H1 (cell line): ENCODE measurements around the gene CHD2. TPM values are rescaled to one million over a fixed set of nuclear protein-coding genes. Genes with fewer than 3 reads are reported as not detected.

Source experiments
- CTCF ChIA-PET: fragments of 300-600 bp; sonication (Branson Sonifier 250); formaldehyde crosslinking; loops from one replicate; lab custom pipeline; 2021; ENCODE audit not compliant: partially characterized antibody; lab: Charles Lee
- POLR2A ChIA-PET: fragments of 300-600 bp; sonication (Branson Sonifier 250); formaldehyde crosslinking; loops from one replicate; lab custom pipeline; 2021; ENCODE audit warnings: inconsistent platforms; ENCODE audit not compliant: partially characterized antibody; lab: Charles Lee
- DNase-seq, 2 experiments: peaks; one replicate each; pipeline versions ENCODE4 v3.0.0 to v3.0.0-alpha.2; 2010 to 2022; ENCODE audit warnings: low spot score in 2 of 2, low read depth in 1 of 2, mixed read lengths in 1 of 2
- FAIRE-seq: peaks from 2 replicates; lab custom pipeline; 2011; peaks lifted over from hg19 to GRCh38; lab: Jason Lieb, UNC
- H2AFZ ChIP-seq: 2 replicates; pipeline ENCODE4 v1.8.1; 2012; ENCODE audit warnings: low read length, inconsistent platforms
- H2AK5ac ChIP-seq: 2 replicates; pipeline ENCODE4 v1.6.1; 2013; ENCODE audit warnings: low read depth, low read length
- H2BK120ac ChIP-seq: replicated peaks from 2 replicates; pipeline ENCODE3; 2013; ENCODE audit warnings: low read depth, low read length, inconsistent platforms
- H2BK12ac ChIP-seq: 2 replicates; pipeline ENCODE4 v1.6.1; 2013; ENCODE audit warnings: low read depth, low read length
- H2BK15ac ChIP-seq: 2 replicates; pipeline ENCODE4 v1.6.1; 2013; ENCODE audit warnings: low read length
- H2BK20ac ChIP-seq: 2 replicates; pipeline ENCODE4 v1.6.1; 2013; ENCODE audit warnings: low read length
- H2BK5ac ChIP-seq: 2 replicates; pipeline ENCODE4 v1.6.1; 2013; ENCODE audit warnings: low read depth, low read length
- H3K14ac ChIP-seq: 2 replicates; pipeline ENCODE4 v1.6.1; 2013; ENCODE audit warnings: inconsistent platforms; ENCODE audit not compliant: insufficient read length
- H3K18ac ChIP-seq: 2 replicates; pipeline ENCODE4 v1.6.1; 2013; ENCODE audit warnings: low read length; ENCODE audit errors: extremely low read depth
- H3K23ac ChIP-seq: 2 replicates; pipeline ENCODE4 v1.6.1; 2013; ENCODE audit warnings: inconsistent platforms; ENCODE audit not compliant: insufficient read length
- H3K23me2 ChIP-seq: 2 replicates; pipeline ENCODE4 v1.6.1; 2013; ENCODE audit warnings: low read depth, low read length
- H3K27ac ChIP-seq: 2 replicates; pipeline ENCODE4 v1.6.1; 2011; ENCODE audit warnings: low read depth, low read length, inconsistent platforms
- H3K27me3 ChIP-seq, 4 experiments: replicated peaks in 1 of 4; 1 replicate in 1 of 4; 2 replicates in 3 of 4; pipeline versions ENCODE4 v1.6.1 to v1.8.1; 2011 to 2013; ENCODE audit warnings: low read length in 3 of 4, mild to moderate bottlenecking in 3 of 4, inconsistent platforms in 2 of 4, mixed read lengths in 2 of 4, moderate library complexity in 1 of 4; ENCODE audit not compliant: control insufficient read depth in 3 of 4, insufficient read depth in 3 of 4; ENCODE audit errors: extremely low read depth in 1 of 4
- H3K36me3 ChIP-seq, 4 experiments: 2 replicates each; pipeline versions ENCODE4 v1.6.1 to v1.8.1; 2011 to 2013; ENCODE audit warnings: mild to moderate bottlenecking in 4 of 4, low read length in 3 of 4, moderate library complexity in 2 of 4, control low read depth in 1 of 4, inconsistent platforms in 1 of 4; ENCODE audit not compliant: insufficient read depth in 4 of 4, control insufficient read depth in 2 of 4
- H3K4ac ChIP-seq: replicated peaks from 2 replicates; pipeline ENCODE3; 2013; ENCODE audit warnings: low read length, low read depth, mixed read lengths, inconsistent platforms; ENCODE audit not compliant: insufficient read length
- H3K4me1 ChIP-seq, 4 experiments: replicated peaks in 1 of 4; 1 replicate in 1 of 4; 2 replicates in 3 of 4; pipeline versions ENCODE4 v1.6.1 to v1.8.1; 2011 to 2013; ENCODE audit warnings: low read length in 3 of 4, inconsistent platforms in 2 of 4, mixed read lengths in 1 of 4; ENCODE audit not compliant: insufficient read depth in 4 of 4, control insufficient read depth in 3 of 4
- H3K4me2 ChIP-seq, 2 experiments: 2 replicates each; pipeline versions ENCODE4 v1.6.1 to v1.8.1; 2011 to 2013; ENCODE audit warnings: low read depth in 2 of 2, low read length in 2 of 2, control low read depth in 1 of 2, inconsistent platforms in 1 of 2, mild to moderate bottlenecking in 1 of 2; ENCODE audit not compliant: insufficient read depth in 1 of 2
- H3K4me3 ChIP-seq, 4 experiments: fragments of 200-600, 300-600 bp in 1 of 4; sonication (generic), shearing (Covaris generic), sonication (Bioruptor Twin) in 1 of 4; 2 replicates each; pipeline versions ENCODE4 v1.5.1 to v1.8.1; 2011 to 2016; ENCODE audit warnings: low read length in 4 of 4, low read depth in 3 of 4, control low read depth in 2 of 4, inconsistent platforms in 2 of 4, mild to moderate bottlenecking in 2 of 4, mixed read lengths in 1 of 4, moderate library complexity in 1 of 4; ENCODE audit not compliant: insufficient read depth in 2 of 4; ENCODE audit errors: extremely low read depth in 1 of 4
- H3K56ac ChIP-seq: replicated peaks from 2 replicates; pipeline ENCODE3; 2013; ENCODE audit warnings: low read depth, mild to moderate bottlenecking, mixed read lengths, low read length, inconsistent platforms; ENCODE audit not compliant: insufficient read length
- H3K79me1 ChIP-seq: 2 replicates; pipeline ENCODE4 v1.6.1; 2013; ENCODE audit warnings: low read depth, low read length, control low read depth
- H3K79me2 ChIP-seq, 2 experiments: 2 replicates each; pipeline versions ENCODE4 v1.6.1 to v1.8.1; 2012 to 2013; ENCODE audit warnings: low read length in 2 of 2, mild to moderate bottlenecking in 2 of 2, inconsistent platforms in 1 of 2; ENCODE audit not compliant: insufficient read depth in 2 of 2, control insufficient read depth in 1 of 2
- H3K9ac ChIP-seq, 4 experiments: replicated peaks in 1 of 4; 1 replicate in 1 of 4; 2 replicates in 3 of 4; pipeline versions ENCODE4 v1.6.1 to v1.8.1; 2011 to 2013; ENCODE audit warnings: low read depth in 3 of 4, low read length in 3 of 4, control low read depth in 2 of 4, mild to moderate bottlenecking in 2 of 4, moderate library complexity in 2 of 4, inconsistent platforms in 1 of 4; ENCODE audit errors: extremely low read depth in 1 of 4
- H3K9me3 ChIP-seq, 2 experiments: 2 replicates each; pipeline versions ENCODE4 v1.6.1 to v1.8.1; 2012 to 2013; ENCODE audit warnings: mild to moderate bottlenecking in 2 of 2, moderate library complexity in 2 of 2, control low read depth in 1 of 2, inconsistent platforms in 1 of 2, low read depth in 1 of 2, low read length in 1 of 2, mixed read lengths in 1 of 2; ENCODE audit not compliant: insufficient read depth in 2 of 2
- H4K20me1 ChIP-seq, 2 experiments: replicated peaks in 1 of 2; 2 replicates each; pipeline versions ENCODE3 to v1.8.1; 2011 to 2013; ENCODE audit warnings: inconsistent platforms in 2 of 2, low read length in 2 of 2, mild to moderate bottlenecking in 1 of 2; ENCODE audit not compliant: insufficient read depth in 2 of 2, control insufficient read depth in 1 of 2
- H4K5ac ChIP-seq: 2 replicates; pipeline ENCODE4 v1.6.1; 2013; ENCODE audit warnings: low read length, low read depth, mixed read lengths, inconsistent platforms; ENCODE audit not compliant: insufficient read length
- H4K8ac ChIP-seq: 2 replicates; pipeline ENCODE4 v1.8.0; 2013; ENCODE audit warnings: mild to moderate bottlenecking, moderate library complexity, low read length, inconsistent platforms; ENCODE audit not compliant: insufficient read depth; ENCODE audit errors: extremely low read depth
- H4K91ac ChIP-seq: replicated peaks from 2 replicates; pipeline ENCODE3; 2013; ENCODE audit warnings: low read length, mixed read lengths, inconsistent platforms; ENCODE audit not compliant: insufficient read length
- CBX5 ChIP-seq: fragments of 300-800, 300-1000 bp; sonication (generic); IDR thresholded peaks from 2 replicates; pipeline ENCODE4 v1.7.1; 2016; ENCODE audit warnings: antibody characterized with exemption, low read length, low read depth
- E2F6 ChIP-seq: IDR thresholded peaks from 2 replicates; pipeline ENCODE4 v1.6.1; 2012; ENCODE audit warnings: inconsistent platforms
- EGR1 ChIP-seq: IDR thresholded peaks from 2 replicates; pipeline ENCODE4 v1.6.1; 2011; ENCODE audit warnings: low read depth, low read length, borderline replicate concordance
- NANOG ChIP-seq: IDR thresholded peaks from 2 replicates; pipeline ENCODE4 v1.6.1; 2011; ENCODE audit warnings: low read length, low read depth, mild to moderate bottlenecking, inconsistent platforms; ENCODE audit not compliant: insufficient read depth, poor library complexity, severe bottlenecking
- RAD21 ChIP-seq, 2 experiments: IDR thresholded peaks in 1 of 2; conservative IDR thresholded peaks in 1 of 2; 2 replicates each; pipeline ENCODE4 v1.6.1; 2011; ENCODE audit warnings: low read depth in 2 of 2, low read length in 2 of 2, improper control_type of control experiment in 1 of 2, inconsistent platforms in 1 of 2, mild to moderate bottlenecking in 1 of 2, moderate library complexity in 1 of 2
- RXRA ChIP-seq: IDR thresholded peaks from 2 replicates; pipeline ENCODE4 v1.6.1; 2011; ENCODE audit warnings: low read depth, mild to moderate bottlenecking, low read length, moderate library complexity; ENCODE audit not compliant: insufficient read depth
- SIN3A ChIP-seq, 2 experiments: IDR thresholded peaks in 1 of 2; conservative IDR thresholded peaks in 1 of 2; 2 replicates each; pipeline ENCODE4 v1.6.1; 2011 to 2012; ENCODE audit warnings: low read length in 2 of 2, improper control_type of control experiment in 1 of 2, low read depth in 1 of 2, mild to moderate bottlenecking in 1 of 2
- SIRT6 ChIP-seq: IDR thresholded peaks from one replicate; pipeline ENCODE4 v1.7.1; 2012; ENCODE audit warnings: low read length, inconsistent platforms
- SRF ChIP-seq: IDR thresholded peaks from 2 replicates; pipeline ENCODE4 v1.6.1; 2011; ENCODE audit warnings: mild to moderate bottlenecking, low read depth, low read length, moderate library complexity
- YY1 ChIP-seq: IDR thresholded peaks from 2 replicates; pipeline ENCODE4 v1.6.1; 2011; ENCODE audit warnings: low read depth, mild to moderate bottlenecking, low read length
- ZNF274 ChIP-seq: IDR thresholded peaks from 2 replicates; pipeline ENCODE4 v1.7.0; 2012; ENCODE audit warnings: low read length, borderline replicate concordance; ENCODE audit errors: extremely low read depth
- WGBS, 2 experiments: shearing (Covaris generic) in 1 of 2; methylation state at CpG; one replicate each; pipeline versions ENCODE4 v1.1.6 to v1.1.7; 2013 to 2015; ENCODE audit warnings: low lambda C conversion rate in 2 of 2, mixed read lengths in 2 of 2, inconsistent platforms in 1 of 2, low coverage in 1 of 2, missing lambda C conversion rate in 1 of 2; ENCODE audit not compliant: insufficient replicate concordance in 2 of 2, insufficient coverage in 1 of 2, insufficient read length in 1 of 2; ENCODE audit errors: extremely low coverage in 1 of 2, missing lambda C conversion rate in 1 of 2; 5-methylcytosine and 5-hydroxymethylcytosine counted together
- polyA plus RNA-seq, 7 experiments: library from polyadenylated mRNA; depleted of rRNA in 3 of 7; stranded (reverse) in 5 of 7; unstranded in 2 of 7; fragments of >200 nt in 5 of 7; fragments of 200-250 nt in 2 of 7; gene quantifications; 1 replicate in 5 of 7; 2 replicates in 1 of 7; 4 replicates in 1 of 7; pipeline versions ENCODE4 v1.2.1 to v1.2.3, GENCODE V29; 2011 to 2013; ENCODE audit warnings: missing spikeins in 2 of 7, mixed read lengths in 2 of 7
- total RNA-seq: library from RNA; stranded (reverse); fragmentation: NEBNext Ultra II Directional; extraction: Animal tissue kit (Norgen Biotek cat#: 25700); gene quantifications from 2 replicates; pipeline ENCODE4 v1.2.1, GENCODE V29; 2021

CHD2 gene
- total and polyA plus RNA-seq, 2 of the 8 experiments (the other 6 are each of a cell fraction or from before 2014, with no cell fraction given) = 28.8 to 70.0 TPM

- Histone ChIP-seq H4K5ac (no peak overlapping the region), H3K79me1 (peaks cover 5% of the 10 kb centered on the region; the same call in 1 of the 2 replicates), H3K9ac (no peak overlapping the region), H3K23me2 (no peaks in the 10 kb centered on the region; the same call in 1 of the 2 replicates), H3K36me3 (peaks cover 0 to 13% (median 0%) of the 10 kb centered on the region in 4 experiments; a peak in 1 of 8 replicates), H3K18ac (no peak overlapping the region), H3K9me3 (no peaks in the 10 kb centered on the region), H2AK5ac (no peak overlapping the region), H3K27me3 (no peaks in the 10 kb centered on the region), H4K91ac (no peak overlapping the region), H2BK5ac (no peak overlapping the region), H2BK12ac (no peak overlapping the region), H3K14ac (no peak overlapping the region), H4K8ac (no peak overlapping the region), H3K4me2 (no peak overlapping the region), H3K4me3 (no peak overlapping the region), H3K56ac (no peak overlapping the region), H3K4ac (no peak overlapping the region), H2BK120ac (no peak overlapping the region), H3K79me2 (peaks cover 28 to 98% of the 10 kb centered on the region in 2 experiments), H3K4me1 (peaks cover 0 to 13% (median 5%) of the 10 kb centered on the region in 4 experiments; a peak in 6 of 7 replicates), H2AFZ (no peak overlapping the region), H2BK20ac (no peak overlapping the region), H3K23ac (no peak overlapping the region), H4K20me1 (peaks cover 35 to 41% of the 10 kb centered on the region in 2 experiments), H3K27ac (no peak overlapping the region), H2BK15ac (no peak overlapping the region)
- 80% methylated on average over 7 of the region's 7 CpGs; no CpG with 5 or more reads in 1 of the 2 experiments for WGBS, 2 experiments
- no peak for FAIRE-seq
- ChIA-PET CTCF (interaction anchor here (0.6 to 4.2 kb wide), 10 partner anchors 8 to 1254 kb away, joined by 3 to 31 read pairs (median 5); no protein-coding TSS in a partner anchor), POLR2A (interaction anchor here (1.4 to 4.4 kb wide), 7 partner anchors 9 to 100 kb away, joined by 3 to 26 read pairs (median 10); partner anchors contain the start of gene CHD2)
- DNase-seq = no peak
- TF ChIP-seq SRF (no peak), E2F6 (no peak), EGR1 (no peak), NANOG (no peak), SIN3A (conservative IDR thresholded peaks at IDR 0.05 in 1 of 2, IDR thresholded peaks at IDR 0.05 in 1 of 2; ENCODE audit: low read depth in 1 of 2, low read length in 2 of 2) (no peak), RAD21 (IDR thresholded peaks at IDR 0.05 in 1 of 2, conservative IDR thresholded peaks at IDR 0.05 in 1 of 2; ENCODE audit: low read depth in 2 of 2, low read length in 2 of 2) (no peak), CBX5 (no peak), RXRA (no peak), ZNF274 (no peak), YY1 (no peak), SIRT6 (no peak)
Measured at GRCh38 chr15:92909136-92909781, 9.1 kb downstream of the CHD2 start.
